Measurements from ENCODE around the gene FGFR4.

Gene FGFR4

GRCh38 chr5:177093803-177094202, 7.1 kb downstream of the FGFR4 start:
- peaks cover 4% of the 10 kb centered on the region for H3K4me1 ChIP-seq (ENCODE audit: control insufficient read depth, insufficient read depth, low read length, poor library complexity, severe bottlenecking)
- peaks cover 11% of the 10 kb centered on the region for H3K36me3 ChIP-seq (ENCODE audit: control insufficient read depth, insufficient read depth, low read length)
- no peak overlapping the region for H3K4me3 ChIP-seq (ENCODE audit: extremely low read depth, insufficient read depth, low read length, poor library complexity, severe bottlenecking)
- H3K27ac ChIP-seq (ENCODE audit: low read depth, low read length, severe bottlenecking) = no peak overlapping the region
- H3K9me3 ChIP-seq (ENCODE audit: control insufficient read depth, low read length) = no peaks in the 10 kb centered on the region
- WGBS, 2 experiments (ENCODE audit: insufficient coverage in 2 of 2) = 89 to 100% methylated on average over 2 to 3 of the region's 6 CpGs

- Histone ChIP-seq H3K27ac (ENCODE audit: low read depth, low read length, severe bottlenecking) (no peak overlapping the region), H3K4me1 (ENCODE audit: control insufficient read depth, insufficient read depth, low read length, poor library complexity, severe bottlenecking) (no peaks in the 10 kb centered on the region), H3K4me3 (ENCODE audit: extremely low read depth, insufficient read depth, low read length, poor library complexity, severe bottlenecking) (no peak overlapping the region), H3K9me3 (ENCODE audit: control insufficient read depth, low read length) (no peaks in the 10 kb centered on the region), H3K36me3 (ENCODE audit: control insufficient read depth, insufficient read depth, low read length) (peaks cover 11% of the 10 kb centered on the region)
- WGBS, 2 experiments (ENCODE audit: insufficient coverage in 2 of 2) = 91 to 93% methylated on average over 8 to 9 of the region's 12 CpGs
Observed at GRCh38 chr5:177094224-177095087, 7.7 kb downstream of the FGFR4 start.

- no peaks in the 10 kb centered on the region for H3K9me3 ChIP-seq (ENCODE audit: control insufficient read depth, low read length)
- H3K36me3 ChIP-seq (ENCODE audit: control insufficient read depth, insufficient read depth, low read length) = peaks cover 11% of the 10 kb centered on the region
- H3K27ac ChIP-seq (ENCODE audit: low read depth, low read length, severe bottlenecking) = no peak overlapping the region
- H3K4me3 ChIP-seq (ENCODE audit: extremely low read depth, insufficient read depth, low read length, poor library complexity, severe bottlenecking) = no peak overlapping the region
- no peaks in the 10 kb centered on the region for H3K4me1 ChIP-seq (ENCODE audit: control insufficient read depth, insufficient read depth, low read length, poor library complexity, severe bottlenecking)
- 94 to 95% methylated on average over 21 to 28 of the region's 28 CpGs for WGBS, 2 experiments (ENCODE audit: insufficient coverage in 2 of 2)
Observed at GRCh38 chr5:177095088-177095669, 8.5 kb downstream of the FGFR4 start.

GRCh38 chr5:177096162-177097015, 9.7 kb downstream of the FGFR4 start:
- H3K36me3 ChIP-seq (ENCODE audit: control insufficient read depth, insufficient read depth, low read length) = peaks cover 7% of the 10 kb centered on the region
- no peak overlapping the region for H3K4me3 ChIP-seq (ENCODE audit: extremely low read depth, insufficient read depth, low read length, poor library complexity, severe bottlenecking)
- WGBS, 2 experiments (ENCODE audit: insufficient coverage in 2 of 2) = 92 to 97% methylated on average over 23 to 28 of the region's 29 CpGs
- H3K27ac ChIP-seq (ENCODE audit: low read depth, low read length, severe bottlenecking) = no peak overlapping the region
- H3K4me1 ChIP-seq (ENCODE audit: control insufficient read depth, insufficient read depth, low read length, poor library complexity, severe bottlenecking) = no peaks in the 10 kb centered on the region
- no peaks in the 10 kb centered on the region for H3K9me3 ChIP-seq (ENCODE audit: control insufficient read depth, low read length)

- Histone ChIP-seq H3K27ac (ENCODE audit: low read depth, low read length, severe bottlenecking) (no peak overlapping the region), H3K9me3 (ENCODE audit: control insufficient read depth, low read length) (no peaks in the 10 kb centered on the region)
Observed at GRCh38 chr5:177097016-177097985, 10.6 kb downstream of the FGFR4 start.

GRCh38 chr5:177098120-177098469, 11.4 kb downstream of the FGFR4 start:
- Histone ChIP-seq H3K9me3 (ENCODE audit: control insufficient read depth, low read length) (no peaks in the 10 kb centered on the region), H3K4me1 (ENCODE audit: control insufficient read depth, insufficient read depth, low read length, poor library complexity, severe bottlenecking) (no peaks in the 10 kb centered on the region), H3K4me3 (ENCODE audit: extremely low read depth, insufficient read depth, low read length, poor library complexity, severe bottlenecking) (no peak overlapping the region), H3K27ac (ENCODE audit: low read depth, low read length, severe bottlenecking) (no peak overlapping the region), H3K36me3 (ENCODE audit: control insufficient read depth, insufficient read depth, low read length) (peaks cover 3% of the 10 kb centered on the region)
- WGBS, 2 experiments (ENCODE audit: insufficient coverage in 2 of 2) = 83 to 95% methylated on average over 2 to 6 of the region's 6 CpGs

More at GRCh38 chr5:177097016-177097985, 10.6 kb downstream of the FGFR4 start:
- Histone ChIP-seq H3K36me3 (ENCODE audit: control insufficient read depth, insufficient read depth, low read length) (peaks cover 3% of the 10 kb centered on the region), H3K4me3 (ENCODE audit: extremely low read depth, insufficient read depth, low read length, poor library complexity, severe bottlenecking) (no peak overlapping the region), H3K4me1 (ENCODE audit: control insufficient read depth, insufficient read depth, low read length, poor library complexity, severe bottlenecking) (no peaks in the 10 kb centered on the region)
- 93 to 94% methylated on average over 25 to 30 of the region's 30 CpGs for WGBS, 2 experiments (ENCODE audit: insufficient coverage in 2 of 2)

- H3K4me1 ChIP-seq (ENCODE audit: control insufficient read depth, insufficient read depth, low read length, poor library complexity, severe bottlenecking) = no peaks in the 10 kb centered on the region
- H3K36me3 ChIP-seq (ENCODE audit: control insufficient read depth, insufficient read depth, low read length) = peaks cover 3% of the 10 kb centered on the region
- no peaks in the 10 kb centered on the region for H3K9me3 ChIP-seq (ENCODE audit: control insufficient read depth, low read length)
- WGBS, 2 experiments (ENCODE audit: insufficient coverage in 2 of 2) = 81 to 86% methylated on average over 15 to 17 of the region's 18 CpGs
- no peak overlapping the region for H3K4me3 ChIP-seq (ENCODE audit: extremely low read depth, insufficient read depth, low read length, poor library complexity, severe bottlenecking)
- H3K27ac ChIP-seq (ENCODE audit: low read depth, low read length, severe bottlenecking) = no peak overlapping the region
Observed at GRCh38 chr5:177098470-177099141, 11.9 kb downstream of the FGFR4 start.

DNA sequence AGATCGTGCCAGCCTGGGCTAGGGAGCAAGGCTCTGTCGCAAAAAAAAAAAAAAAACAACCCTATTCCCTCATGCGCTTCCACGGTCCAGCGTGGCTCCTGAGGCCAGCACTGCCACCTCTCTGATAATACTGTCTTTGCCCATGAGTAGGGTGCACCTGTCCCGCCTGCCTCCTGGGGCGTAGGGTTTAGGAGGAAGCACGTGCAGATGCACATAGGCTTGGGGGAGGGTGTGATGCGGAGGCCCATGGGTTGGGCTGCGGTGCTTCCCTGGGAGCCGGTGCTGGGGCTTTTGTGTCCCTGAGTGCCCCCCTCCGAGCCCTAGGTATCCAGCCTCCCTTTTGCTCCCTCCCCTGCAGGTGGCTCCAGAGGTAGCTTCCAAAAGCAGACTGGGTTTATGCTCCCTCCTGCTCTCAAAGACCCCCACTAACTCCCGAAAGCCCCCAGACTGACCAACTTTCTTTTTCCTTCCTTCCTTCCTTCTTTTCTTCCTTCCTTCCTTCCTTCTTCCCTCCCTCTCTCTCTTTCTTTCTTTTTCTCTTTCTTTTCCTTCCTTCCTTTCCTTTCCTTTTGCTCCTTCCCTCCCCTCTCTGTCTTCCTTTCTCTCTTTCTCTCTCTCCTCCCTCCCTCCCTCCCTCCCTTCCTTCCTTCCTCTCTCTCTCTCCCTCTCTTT, 12.8 kb downstream of the FGFR4 start:
- Histone ChIP-seq H3K4me1 (ENCODE audit: control insufficient read depth, insufficient read depth, low read length, poor library complexity, severe bottlenecking) (no peaks in the 10 kb centered on the region), H3K9me3 (ENCODE audit: control insufficient read depth, low read length) (no peaks in the 10 kb centered on the region), H3K36me3 (ENCODE audit: control insufficient read depth, insufficient read depth, low read length) (no peaks in the 10 kb centered on the region), H3K27ac (ENCODE audit: low read depth, low read length, severe bottlenecking) (no peak overlapping the region), H3K4me3 (ENCODE audit: extremely low read depth, insufficient read depth, low read length, poor library complexity, severe bottlenecking) (no peak overlapping the region)
- WGBS, 2 experiments (ENCODE audit: insufficient coverage in 2 of 2) = 42 to 55% methylated on average over 7 of the region's 13 CpGs

- 69 to 87% methylated on average over 5 to 6 of the region's 6 CpGs for WGBS, 2 experiments (ENCODE audit: insufficient coverage in 2 of 2)
- Histone ChIP-seq H3K9me3 (ENCODE audit: control insufficient read depth, low read length) (no peaks in the 10 kb centered on the region), H3K36me3 (ENCODE audit: control insufficient read depth, insufficient read depth, low read length) (no peaks in the 10 kb centered on the region), H3K4me1 (ENCODE audit: control insufficient read depth, insufficient read depth, low read length, poor library complexity, severe bottlenecking) (no peaks in the 10 kb centered on the region), H3K4me3 (ENCODE audit: extremely low read depth, insufficient read depth, low read length, poor library complexity, severe bottlenecking) (no peak overlapping the region), H3K27ac (ENCODE audit: low read depth, low read length, severe bottlenecking) (no peak overlapping the region)
Observed at GRCh38 chr5:177100714-177101121, 14.0 kb downstream of the FGFR4 start.
